Activated CD8-positive, alpha-beta T cell treated with anti-CD3 and anti-CD28 coated beads for 36 hours (primary cell): ENCODE data around the gene JOSD1. TPM values are rescaled to one million over a fixed set of nuclear protein-coding genes. Genes with fewer than 3 reads are reported as not detected.

ENCODE experiments used
- ATAC-seq: fragments of 200-7000 bp; cut with Tn5 transposase; one replicate; pipeline ENCODE4 v1.10.0; 2021; ENCODE audit warnings: mild to moderate bottlenecking, moderate library complexity
- CTCF ChIA-PET: fragments of 350-600 bp; sonication (Branson Sonifier 250); formaldehyde crosslinking; loops from one replicate; lab custom pipeline; 2021; ENCODE audit warnings: antibody characterized with exemption; lab: Charles Lee
- POLR2A ChIA-PET: fragments of 350-600 bp; sonication (Branson Sonifier 250); formaldehyde crosslinking; loops from one replicate; lab custom pipeline; 2021; ENCODE audit warnings: antibody characterized with exemption; lab: Charles Lee
- DNase-seq: peaks from one replicate; pipeline ENCODE4 v3.0.0-alpha.2; 2020
- H3K27ac Mint-ChIP-seq: one replicate; pipeline ENCODE4 v1.8.0; 2021; ENCODE audit warnings: mild to moderate bottlenecking, mixed read lengths
- H3K27me3 Mint-ChIP-seq: one replicate; pipeline ENCODE4 v1.8.0; 2021; ENCODE audit warnings: mixed read lengths
- H3K36me3 Mint-ChIP-seq: one replicate; pipeline ENCODE4 v1.8.0; 2021; ENCODE audit warnings: low read depth, mixed read lengths
- H3K4me1 Mint-ChIP-seq: one replicate; pipeline ENCODE4 v1.8.0; 2021; ENCODE audit warnings: low read depth, mixed read lengths
- H3K4me3 Mint-ChIP-seq: one replicate; pipeline ENCODE4 v1.8.0; 2021; ENCODE audit warnings: mild to moderate bottlenecking, moderate library complexity, mixed read lengths
- H3K9me3 Mint-ChIP-seq: one replicate; pipeline ENCODE4 v1.8.0; 2021; ENCODE audit warnings: mixed read lengths
- intact Hi-C: fragments of 100-400 bp; cut with micrococcal nuclease; formaldehyde crosslinking; loops from one replicate; pipeline ENCODE4 v1.10.0; 2022
- total RNA-seq, 2 experiments: library from RNA; stranded (reverse); gene quantifications; one replicate each; pipeline ENCODE4 v1.2.3, GENCODE V29; 2021
- TF ChIP-seq, protein P1 (sequence below): fragments of 200-600 bp; IDR thresholded peaks from one replicate; pipeline ENCODE4 v1.8.0; 2022; ENCODE audit warnings: antibody characterized with exemption, mild to moderate bottlenecking

JOSD1 gene
- total RNA-seq = 10 to 100 TPM; 84.7 to 88.1 TPM

DNA sequence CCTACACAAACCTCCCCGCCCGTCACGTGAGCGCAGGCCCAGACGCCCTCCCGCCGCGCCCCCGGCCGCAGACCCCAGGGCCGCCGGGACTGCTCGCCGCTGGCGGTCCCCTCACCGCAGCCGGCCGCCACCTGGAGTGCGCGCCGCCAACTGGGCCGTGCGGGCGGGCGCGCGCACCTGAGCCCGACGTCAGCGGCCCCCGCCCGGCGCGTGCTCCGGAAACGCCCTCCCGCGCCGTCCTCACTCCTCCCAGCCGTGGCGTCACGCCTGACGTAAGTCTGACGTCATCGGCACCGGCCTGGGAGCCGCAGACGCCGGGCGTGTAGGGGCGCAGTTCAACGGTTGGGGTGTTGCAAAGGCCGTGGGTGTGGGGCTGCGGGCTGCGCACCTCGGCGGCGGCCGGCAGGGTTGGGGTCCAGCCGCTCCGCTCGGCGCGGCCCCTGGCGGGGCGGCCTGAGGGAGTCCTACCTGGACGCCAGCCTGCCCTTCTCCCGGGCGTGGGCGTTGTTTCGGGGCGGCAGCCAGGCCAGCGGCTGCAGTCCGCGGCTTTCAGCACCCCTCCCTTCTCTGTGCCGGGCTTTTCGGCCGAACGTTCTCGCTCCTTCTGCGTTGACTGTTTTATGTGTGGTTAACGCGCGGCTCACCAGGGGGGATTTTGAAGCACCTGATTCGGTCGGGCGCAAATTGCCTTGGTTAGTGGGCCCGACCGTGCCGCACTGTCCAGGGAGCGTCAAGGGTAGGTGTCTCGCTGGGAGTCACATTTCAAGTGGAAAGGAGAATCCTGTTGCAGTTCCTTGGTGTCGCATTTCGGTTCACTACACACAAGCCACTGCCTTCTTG is at the start of gene JOSD1:
Gene JOSD1 (minus strand): TSS at position 155 of the 840 bp plus-strand sequence. CDS start 956 bp downstream, outside the sequence.
- ChIA-PET CTCF (no interaction called here), POLR2A (interaction anchor here (1.0 to 6.3 kb wide), 3 partner anchors 11 to 28 kb away, joined by 3 to 62 read pairs (median 6); partner anchors contain the start of gene TOMM22)
- TF ChIP-seq, protein P1, sequence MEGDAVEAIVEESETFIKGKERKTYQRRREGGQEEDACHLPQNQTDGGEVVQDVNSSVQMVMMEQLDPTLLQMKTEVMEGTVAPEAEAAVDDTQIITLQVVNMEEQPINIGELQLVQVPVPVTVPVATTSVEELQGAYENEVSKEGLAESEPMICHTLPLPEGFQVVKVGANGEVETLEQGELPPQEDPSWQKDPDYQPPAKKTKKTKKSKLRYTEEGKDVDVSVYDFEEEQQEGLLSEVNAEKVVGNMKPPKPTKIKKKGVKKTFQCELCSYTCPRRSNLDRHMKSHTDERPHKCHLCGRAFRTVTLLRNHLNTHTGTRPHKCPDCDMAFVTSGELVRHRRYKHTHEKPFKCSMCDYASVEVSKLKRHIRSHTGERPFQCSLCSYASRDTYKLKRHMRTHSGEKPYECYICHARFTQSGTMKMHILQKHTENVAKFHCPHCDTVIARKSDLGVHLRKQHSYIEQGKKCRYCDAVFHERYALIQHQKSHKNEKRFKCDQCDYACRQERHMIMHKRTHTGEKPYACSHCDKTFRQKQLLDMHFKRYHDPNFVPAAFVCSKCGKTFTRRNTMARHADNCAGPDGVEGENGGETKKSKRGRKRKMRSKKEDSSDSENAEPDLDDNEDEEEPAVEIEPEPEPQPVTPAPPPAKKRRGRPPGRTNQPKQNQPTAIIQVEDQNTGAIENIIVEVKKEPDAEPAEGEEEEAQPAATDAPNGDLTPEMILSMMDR = no peak
- peak; percentile 98 for DNase-seq
- Mint-ChIP-seq H3K4me1 (peaks cover 49% of the 10 kb centered on the region), H3K27me3 (no peaks in the 10 kb centered on the region), H3K4me3 (peak within 1 kb of the TSS; percentile 90), H3K36me3 (peaks cover 39% of the 10 kb centered on the region), H3K27ac (peak within 1 kb of the TSS; percentile 99), H3K9me3 (no peaks in the 10 kb centered on the region)
- peak; percentile 25 for ATAC-seq
- intact Hi-C loops = loop anchor here (10.0 kb wide), 1 partner anchor 54 kb away; the partner anchor contains the start of gene SUN2

DNA sequence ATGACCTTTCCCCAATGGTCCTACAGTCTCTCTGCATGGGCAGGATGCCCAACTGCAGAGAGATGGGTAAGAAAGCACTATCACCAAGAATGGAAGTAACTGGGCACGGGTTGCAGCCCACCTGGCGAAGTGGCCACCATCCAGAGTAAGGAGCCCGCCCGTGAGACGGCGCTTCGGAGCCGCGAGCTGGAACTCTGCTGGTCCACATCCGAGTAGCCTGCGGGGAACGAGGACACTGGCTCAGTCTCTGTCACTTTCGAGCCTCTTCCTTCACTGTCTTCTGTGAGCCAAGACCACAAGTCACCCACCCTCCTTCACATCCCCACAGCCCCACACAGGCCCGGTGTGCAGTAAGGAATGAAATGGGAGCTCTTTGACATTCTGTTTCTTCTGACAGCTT is 49.4 kb upstream of the JOSD1 start:
- Mint-ChIP-seq H3K4me3 (peak overlapping the region; percentile 80), H3K27me3 (no peaks in the 10 kb centered on the region), H3K4me1 (peaks cover 54% of the 10 kb centered on the region), H3K27ac (peak overlapping the region; percentile 83), H3K36me3 (peaks cover 76% of the 10 kb centered on the region), H3K9me3 (no peaks in the 10 kb centered on the region)
- TF ChIP-seq, protein P1 = no peak
- DNase-seq (no peak), ATAC-seq (no peak)
- CTCF ChIA-PET = interaction anchor here (2.3 to 5.7 kb wide), 3 partner anchors 16 to 19 kb away, joined by 9 to 39 read pairs (median 10); no protein-coding TSS in a partner anchor
- POLR2A ChIA-PET = interaction anchor here (1.9 to 40.0 kb wide), 2 partner anchors 26 to 121 kb away, joined by 6 to 905 read pairs; partner anchors contain the start of gene GTPBP1
- intact Hi-C loops = loop anchor here (10.0 kb wide), 1 partner anchor 45 kb away; the partner anchor contains the start of genes GTPBP1 and JOSD1

GRCh38 chr22:38748487-38749136 is 47.9 kb upstream of the JOSD1 start:
- Mint-ChIP-seq H3K4me1 (peaks cover 55% of the 10 kb centered on the region), H3K9me3 (no peaks in the 10 kb centered on the region), H3K27ac (peak overlapping the region; percentile 83), H3K27me3 (no peaks in the 10 kb centered on the region), H3K36me3 (peaks cover 78% of the 10 kb centered on the region), H3K4me3 (no peak overlapping the region)
- TF ChIP-seq, protein P1 = no peak
- CTCF ChIA-PET = interaction anchor here (1.4 to 4.5 kb wide), 3 partner anchors 15 to 24 kb away, joined by 4 to 33 read pairs (median 15); no protein-coding TSS in a partner anchor
- POLR2A ChIA-PET = interaction anchor here (0.6 to 40.0 kb wide), 2 partner anchors 25 to 1580 kb away, joined by 3 to 905 read pairs; partner anchors contain the start of gene GTPBP1
- DNase-seq (no peak), ATAC-seq (no peak)
- intact Hi-C loops = no loop called here

DNA sequence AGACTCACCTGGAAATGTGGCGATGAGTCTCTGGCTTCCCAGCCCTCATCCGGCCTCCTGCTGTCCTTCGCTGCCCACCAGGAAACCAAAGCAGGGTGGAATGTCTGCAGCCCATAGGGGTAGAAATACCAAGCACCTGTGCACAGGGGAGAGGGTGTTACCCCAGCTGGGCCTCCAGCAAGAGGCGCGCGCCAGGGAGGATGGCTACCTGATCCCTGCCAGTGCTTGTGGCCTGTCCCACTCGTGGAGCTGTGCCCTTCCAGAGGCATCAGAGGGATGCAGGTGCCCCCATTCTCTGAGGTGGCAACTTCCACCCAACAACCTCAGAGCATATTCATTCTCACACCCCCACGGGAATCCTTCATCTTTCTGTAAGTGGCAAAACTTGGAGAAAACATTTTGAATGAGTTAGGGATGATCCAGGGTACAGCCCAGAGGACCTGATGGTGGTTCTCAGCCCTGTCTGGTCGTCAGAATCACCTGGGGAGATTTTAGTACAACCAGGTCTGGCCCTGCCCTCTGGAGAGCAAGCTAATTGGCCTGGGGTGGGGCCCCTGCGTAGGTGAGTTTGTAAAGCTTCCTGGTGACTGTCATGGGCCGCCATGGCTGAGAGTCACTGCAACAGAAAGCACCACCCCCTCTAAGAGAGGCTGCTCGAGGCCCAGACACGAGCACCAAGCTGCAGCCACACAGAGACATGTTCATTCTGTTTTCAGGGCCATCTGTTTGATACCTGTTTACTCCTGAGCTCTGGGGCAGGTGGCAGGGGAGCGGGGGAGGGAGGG is 45.1 kb upstream of the JOSD1 start:
- DNase-seq (no peak), ATAC-seq (no peak)
- TF ChIP-seq, protein P1 = no peak
- peaks cover 76% of the 10 kb centered on the region for H3K36me3 Mint-ChIP-seq
- H3K9me3 Mint-ChIP-seq = no peaks in the 10 kb centered on the region
- no peaks in the 10 kb centered on the region for H3K27me3 Mint-ChIP-seq
- CTCF ChIA-PET = interaction anchor here (1.1 to 4.5 kb wide), 4 partner anchors 12 to 98 kb away, joined by 3 to 33 read pairs (median 9); partner anchors contain the start of gene NPTXR
- H3K27ac Mint-ChIP-seq = peak overlapping the region; percentile 78
- H3K4me3 Mint-ChIP-seq = no peak overlapping the region
- peaks cover 35% of the 10 kb centered on the region for H3K4me1 Mint-ChIP-seq
- intact Hi-C loops = no loop called here
- POLR2A ChIA-PET = interaction anchor here (1.4 to 40.0 kb wide), 3 partner anchors 10 to 22 kb away, joined by 4 to 905 read pairs (median 10); partner anchors contain the start of genes GTPBP1 and SUN2
